ENCODE data around the gene EVI2A. TPM values are rescaled to one million over a fixed set of nuclear protein-coding genes. Genes with fewer than 3 reads are reported as not detected.

EVI2A gene
- total RNA-seq, 2 donors from 2014 or later: 2.6 to 4.9 TPM

DNA sequence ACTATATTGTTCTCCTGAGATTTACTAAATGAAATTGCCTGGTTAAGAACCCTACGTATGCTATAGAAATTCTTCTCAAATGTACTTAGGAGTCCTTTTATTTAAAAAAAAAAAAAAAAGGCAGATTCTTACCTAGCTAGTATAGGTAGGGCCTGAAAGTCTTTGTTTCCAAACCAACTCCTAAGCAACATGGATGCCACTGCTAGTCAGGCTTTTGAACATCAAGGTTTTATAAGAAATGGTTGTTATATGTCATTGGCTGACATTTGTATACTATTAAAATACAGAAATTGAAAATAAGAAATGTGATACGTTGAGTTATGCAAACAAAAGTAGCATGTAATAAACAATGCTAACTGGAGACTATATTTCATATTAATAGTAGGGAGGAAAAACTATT lies 1.2 kb downstream of the EVI2A start:
- Histone ChIP-seq H3K4me3 (no peak overlapping the region), H3K36me3 (no peaks in the 10 kb centered on the region), H3K9me3 (no peaks in the 10 kb centered on the region), H3K27me3 (replicated peaks; ENCODE audit: insufficient read depth) (no peaks in the 10 kb centered on the region), H3K27ac (no peak overlapping the region), H3K4me1 (replicated peaks) (no peaks in the 10 kb centered on the region)
- WGBS: 80% methylated on average over 2 of the region's 2 CpGs
- intact Hi-C loops (cut with DNase I): no loop called here
- no peak for DNase-seq (ENCODE audit: low spot score)
- TF ChIP-seq POLR2AphosphoS5 (IDR thresholded peaks at IDR 0.05) (no peak), CTCF (IDR thresholded peaks at IDR 0.05) (no peak), POLR2A (IDR thresholded peaks at IDR 0.05) (no peak)

GRCh38 chr17:31318851-31319661 lies 2.4 kb downstream of the EVI2A start:
- intact Hi-C loops (cut with DNase I): no loop called here
- DNase-seq (ENCODE audit: low spot score): no peak
- no peaks in the 10 kb centered on the region for H3K36me3 ChIP-seq
- no peaks in the 10 kb centered on the region for H3K27me3 ChIP-seq (replicated peaks; ENCODE audit: insufficient read depth)
- H3K27ac ChIP-seq: no peak overlapping the region
- no peak for TF ChIP-seq POLR2AphosphoS5 (IDR thresholded peaks at IDR 0.05)
- no peak for TF ChIP-seq POLR2A (IDR thresholded peaks at IDR 0.05)
- no peak for TF ChIP-seq CTCF (IDR thresholded peaks at IDR 0.05)
- WGBS: 72% methylated on average over 5 of the region's 5 CpGs
- no peaks in the 10 kb centered on the region for H3K4me1 ChIP-seq (replicated peaks)
- no peaks in the 10 kb centered on the region for H3K9me3 ChIP-seq
- no peak overlapping the region for H3K4me3 ChIP-seq

DNA sequence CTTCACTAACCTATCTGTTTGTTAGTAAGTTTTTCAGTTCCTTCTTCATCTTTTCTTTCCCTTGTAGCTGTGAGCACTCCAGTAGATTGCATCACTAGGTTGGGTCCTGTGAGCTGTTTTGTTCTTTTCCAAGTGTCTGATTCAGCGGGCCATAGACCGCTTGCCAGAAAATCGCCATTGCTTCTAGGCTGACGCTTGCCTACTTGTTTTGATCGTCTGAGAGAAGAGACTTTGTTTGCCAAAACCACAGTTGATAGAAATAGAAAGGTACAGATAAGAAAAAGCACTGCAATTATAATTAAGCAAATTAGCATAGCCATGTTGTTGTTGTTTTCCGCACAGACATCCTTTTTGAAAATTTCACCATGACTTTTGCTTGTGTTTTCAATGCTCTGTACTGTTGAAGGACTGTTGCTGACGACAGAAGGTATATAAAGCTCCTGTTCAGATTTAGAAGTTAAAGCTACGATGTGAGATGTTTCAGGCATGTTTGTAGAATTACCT lies 3.1 kb downstream of the EVI2A start:
- H3K4me3 ChIP-seq: no peak overlapping the region
- no peaks in the 10 kb centered on the region for H3K36me3 ChIP-seq

GRCh38 chr17:31314782-31315100 lies 6.7 kb downstream of the EVI2A start:
- WGBS: 91% methylated on average over 3 of the region's 3 CpGs
- TF ChIP-seq POLR2A (IDR thresholded peaks at IDR 0.05) (no peak), POLR2AphosphoS5 (IDR thresholded peaks at IDR 0.05) (no peak), CTCF (IDR thresholded peaks at IDR 0.05) (no peak)
- Histone ChIP-seq H3K4me3 (no peak overlapping the region), H3K27me3 (replicated peaks; ENCODE audit: insufficient read depth) (no peaks in the 10 kb centered on the region), H3K27ac (no peak overlapping the region), H3K4me1 (replicated peaks) (no peaks in the 10 kb centered on the region), H3K9me3 (no peaks in the 10 kb centered on the region), H3K36me3 (no peaks in the 10 kb centered on the region)
- intact Hi-C loops (cut with DNase I): no loop called here
- DNase-seq (ENCODE audit: low spot score): no peak

More for the DNA sequence above, 3.1 kb downstream of the EVI2A start:
- Histone ChIP-seq H3K27me3 (replicated peaks; ENCODE audit: insufficient read depth) (no peaks in the 10 kb centered on the region), H3K27ac (no peak overlapping the region), H3K4me1 (replicated peaks) (no peaks in the 10 kb centered on the region), H3K9me3 (no peaks in the 10 kb centered on the region)
- no peak for TF ChIP-seq POLR2A (IDR thresholded peaks at IDR 0.05)
- TF ChIP-seq CTCF (IDR thresholded peaks at IDR 0.05): no peak
- no peak for TF ChIP-seq POLR2AphosphoS5 (IDR thresholded peaks at IDR 0.05)
- DNase-seq (ENCODE audit: low spot score): no peak
- WGBS: 65% methylated on average over 8 of the region's 8 CpGs
- intact Hi-C loops (cut with DNase I): no loop called here

Measured in prostate gland (tissue), 2 donors.